Neural cell (in vitro differentiated cells): Measurements from ENCODE around the gene IRX6.

Experiments used
- CTCF ChIP-seq: fragments of 450-650 bp; IDR thresholded peaks from 2 replicates; pipeline ENCODE4 v1.5.1; 2014; ENCODE audit warnings: antibody characterized with exemption, mild to moderate bottlenecking, moderate library complexity; ENCODE audit not compliant: poor library complexity, severe bottlenecking
- EZH2 ChIP-seq: fragments of 200-600, 300-800 bp; shearing (Covaris generic), sonication (generic); IDR thresholded peaks from 2 replicates; pipeline ENCODE4 v1.6.1; 2014; ENCODE audit warnings: antibody characterized with exemption, low read length, borderline replicate concordance, mild to moderate bottlenecking; ENCODE audit not compliant: insufficient read depth, poor library complexity, severe bottlenecking
- MXI1 ChIP-seq: fragments of 450-650 bp; conservative IDR thresholded peaks from 2 replicates; pipeline ENCODE4 v1.6.1; 2014; ENCODE audit warnings: antibody characterized with exemption, mild to moderate bottlenecking; ENCODE audit not compliant: poor library complexity, severe bottlenecking
- POLR2AphosphoS5 ChIP-seq: IDR thresholded peaks from 2 replicates; pipeline ENCODE4 v1.6.1; 2012
- RAD21 ChIP-seq: fragments of 450-650 bp; conservative IDR thresholded peaks from 2 replicates; pipeline ENCODE4 v1.6.1; 2014; ENCODE audit warnings: antibody characterized with exemption, mild to moderate bottlenecking, moderate library complexity
- REST ChIP-seq: IDR thresholded peaks from 2 replicates; pipeline ENCODE4 v1.6.1; 2012; ENCODE audit warnings: borderline replicate concordance
- SMC3 ChIP-seq: fragments of 450-650 bp; conservative IDR thresholded peaks from 2 replicates; pipeline ENCODE4 v1.6.1; 2014; ENCODE audit warnings: antibody characterized with exemption, mild to moderate bottlenecking, moderate library complexity; ENCODE audit not compliant: poor library complexity
- TAF1 ChIP-seq: IDR thresholded peaks from 2 replicates; pipeline ENCODE4 v1.6.1; 2012; ENCODE audit warnings: low read depth

- TF ChIP-seq SMC3, result no peak
- no peak for TF ChIP-seq CTCF
- TF ChIP-seq EZH2, result no peak
- no peak for TF ChIP-seq RAD21
- no peak for TF ChIP-seq REST
- no peak for TF ChIP-seq MXI1
- no peak for TF ChIP-seq POLR2AphosphoS5
- no peak for TF ChIP-seq TAF1
Measured at GRCh38 chr16:55346475-55346874, 22.5 kb downstream of the IRX6 start.
